ENCODE results near the gene COL4A2.
"Not testable (repeated sequence)": the region's sequence is repeated elsewhere in the genome, so short reads cannot be mapped to it uniquely, and the experiment has no call there.

The COL4A2 gene

DNA sequence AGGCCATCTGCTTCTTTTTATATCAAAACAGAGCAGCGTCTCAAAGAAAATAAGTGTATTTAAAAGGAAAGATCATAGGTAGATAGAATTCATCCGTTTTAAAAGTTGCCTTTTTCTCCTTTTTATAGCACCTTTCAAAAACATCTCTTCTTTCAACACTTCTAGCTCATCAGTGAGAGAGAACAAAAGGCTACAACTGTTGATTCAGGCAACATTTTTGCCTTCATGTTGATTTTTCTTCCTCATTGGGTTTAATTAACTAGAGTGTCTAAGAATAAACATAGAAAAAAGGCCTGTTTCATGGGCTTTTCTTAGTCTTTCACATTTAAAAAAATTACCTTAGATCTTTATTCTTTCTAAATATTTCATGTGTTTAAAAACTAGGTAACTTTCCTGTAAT is 13.6 kb downstream of the COL4A2 start:
- DNase-seq (ENCODE audit: low read depth in 1 of 2, low spot score in 1 of 2) = no peak

- not testable (repeated sequence) for DNase-seq (ENCODE audit: low read depth in 1 of 2, low spot score in 1 of 2)
These were observed 14.5 kb downstream of the COL4A2 start for GRCh38 chr13:110321573-110321972.

DNA sequence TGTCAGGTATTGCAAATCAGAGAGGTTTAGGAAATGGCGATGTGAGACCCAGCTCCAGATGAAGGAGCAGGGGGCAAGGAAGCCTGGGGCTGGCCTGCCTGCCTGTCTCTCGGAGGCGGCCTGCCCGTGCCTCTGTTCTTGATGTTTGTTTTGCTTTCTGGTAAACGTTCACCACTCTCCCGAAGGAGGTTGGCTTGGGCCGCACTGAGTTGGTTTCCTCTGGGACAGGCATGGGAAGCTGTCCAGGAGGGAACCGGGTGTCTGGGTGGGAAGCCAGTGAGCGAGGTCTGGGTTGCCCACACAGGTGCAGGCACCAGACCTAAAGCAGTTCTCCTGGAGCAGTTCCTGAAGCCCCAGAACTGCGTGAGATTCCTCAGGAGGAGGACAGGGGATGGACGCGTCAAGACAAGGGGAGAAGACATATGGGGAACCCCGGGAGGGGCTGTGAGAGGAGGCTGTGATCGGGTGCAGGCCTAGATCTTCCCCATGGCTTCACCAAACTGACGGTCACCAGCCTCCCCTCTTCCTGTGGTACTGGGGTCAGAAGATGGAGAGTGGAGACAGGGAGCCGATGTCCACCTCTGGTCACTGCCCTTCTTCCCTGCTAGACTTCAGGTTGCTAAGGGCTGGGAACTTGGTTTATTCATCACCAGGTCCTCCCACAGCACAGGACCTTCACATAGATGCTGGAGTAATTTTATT is 15.2 kb downstream of the COL4A2 start:
- no peak for DNase-seq (ENCODE audit: low read depth in 1 of 2, low spot score in 1 of 2)

- no peak for DNase-seq (ENCODE audit: low read depth in 1 of 2, low spot score in 1 of 2)
These were observed 15.7 kb downstream of the COL4A2 start for GRCh38 chr13:110322828-110323171.

GRCh38 chr13:110323172-110323891 is 16.2 kb downstream of the COL4A2 start:
- no peak for DNase-seq (ENCODE audit: low read depth in 1 of 2, low spot score in 1 of 2)

DNA sequence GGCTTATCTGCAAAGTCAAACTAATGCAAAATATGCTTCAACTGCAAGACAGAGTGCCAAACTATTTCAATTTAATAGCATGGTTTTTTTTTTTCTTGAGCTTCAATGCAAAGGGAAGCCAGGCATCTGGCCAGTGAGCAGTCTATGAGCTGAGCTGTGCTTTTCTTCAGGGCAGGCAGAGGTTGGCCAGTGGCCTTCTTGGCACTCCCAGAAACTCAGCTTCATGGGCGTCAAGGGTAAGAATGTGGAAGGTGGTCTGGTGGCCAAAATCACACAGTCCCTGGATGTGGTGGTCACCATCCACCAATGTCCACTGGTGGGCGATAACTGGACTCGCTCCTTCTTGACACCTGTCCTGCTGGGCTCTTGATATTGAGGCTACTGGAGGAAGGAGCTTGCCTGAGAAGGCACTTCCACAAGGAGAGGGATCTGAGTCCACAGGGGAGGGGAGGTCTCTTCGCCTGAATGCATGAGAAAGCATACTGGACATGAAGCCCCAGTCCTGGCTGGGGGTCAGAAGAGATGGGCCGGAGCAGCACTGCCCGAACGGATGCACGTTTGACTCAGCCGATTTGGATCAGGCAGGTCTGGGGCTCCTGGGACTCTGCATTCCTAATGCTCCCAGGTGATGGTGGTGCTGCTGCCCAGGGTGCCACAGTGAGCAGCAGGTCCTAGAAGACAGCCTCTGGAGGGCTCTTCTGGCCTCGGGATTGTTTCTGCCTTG is 17.1 kb downstream of the COL4A2 start:
- no peak for DNase-seq (ENCODE audit: low read depth in 1 of 2, low spot score in 1 of 2)

DNA sequence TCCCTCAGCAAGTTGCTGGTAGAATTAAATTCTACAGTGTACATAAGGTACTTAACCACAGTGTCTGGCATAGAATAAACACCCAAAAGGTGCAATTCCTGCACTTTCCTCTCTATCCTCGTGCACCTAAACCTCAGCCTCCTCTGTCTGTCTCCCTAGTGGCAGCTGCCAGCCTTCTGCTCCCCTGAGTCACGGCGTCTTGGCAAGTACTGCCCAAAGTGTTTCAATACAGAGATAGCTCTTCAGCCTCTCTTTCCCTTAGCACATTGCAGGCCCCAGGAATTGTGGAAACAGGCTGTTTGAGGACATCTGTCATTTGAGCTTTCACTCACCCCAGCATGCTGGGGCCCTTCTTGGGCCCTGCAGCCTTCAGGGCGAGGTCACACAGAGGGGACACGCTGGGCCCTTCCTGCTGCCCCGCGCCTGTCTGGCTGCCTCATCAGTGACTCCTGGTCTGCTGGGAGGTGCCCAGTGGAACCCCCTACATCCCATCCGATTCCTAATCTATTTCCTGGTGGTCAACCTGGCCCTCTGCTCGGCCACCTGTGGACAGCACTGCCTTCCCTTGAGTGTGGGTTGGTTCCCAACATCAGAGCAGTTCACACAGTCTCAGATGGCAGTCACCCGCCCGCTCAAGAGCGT is 19.3 kb downstream of the COL4A2 start:
- DNase-seq (ENCODE audit: low read depth in 1 of 2, low spot score in 1 of 2) = no peak

- DNase-seq (ENCODE audit: low read depth in 1 of 2, low spot score in 1 of 2) = no peak
These were observed 20.1 kb downstream of the COL4A2 start for GRCh38 chr13:110327051-110327721.

DNA sequence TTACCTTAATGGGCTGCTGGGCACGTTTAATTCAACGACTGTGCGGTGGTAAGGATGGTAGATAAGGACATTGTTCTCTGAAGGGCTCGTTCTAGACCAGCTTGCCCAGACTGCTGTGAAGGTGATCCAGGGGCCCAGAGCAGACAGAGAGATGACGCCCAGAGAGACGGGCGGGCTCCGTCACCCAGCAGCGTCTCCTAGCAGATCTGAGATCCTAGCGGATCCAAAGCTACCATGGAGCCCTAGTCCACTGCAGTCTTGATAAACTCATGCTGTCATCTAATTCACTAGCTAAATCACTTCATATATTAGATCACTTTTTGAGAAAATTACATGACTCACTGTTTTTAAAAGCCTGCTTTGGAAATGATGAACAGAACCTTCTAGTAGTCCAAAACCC is 21.5 kb downstream of the COL4A2 start:
- no peak for DNase-seq (ENCODE audit: low read depth in 1 of 2, low spot score in 1 of 2)

- no peak for DNase-seq (ENCODE audit: low read depth in 1 of 2, low spot score in 1 of 2)
These were observed 22.2 kb downstream of the COL4A2 start for GRCh38 chr13:110329258-110329657.

DNA sequence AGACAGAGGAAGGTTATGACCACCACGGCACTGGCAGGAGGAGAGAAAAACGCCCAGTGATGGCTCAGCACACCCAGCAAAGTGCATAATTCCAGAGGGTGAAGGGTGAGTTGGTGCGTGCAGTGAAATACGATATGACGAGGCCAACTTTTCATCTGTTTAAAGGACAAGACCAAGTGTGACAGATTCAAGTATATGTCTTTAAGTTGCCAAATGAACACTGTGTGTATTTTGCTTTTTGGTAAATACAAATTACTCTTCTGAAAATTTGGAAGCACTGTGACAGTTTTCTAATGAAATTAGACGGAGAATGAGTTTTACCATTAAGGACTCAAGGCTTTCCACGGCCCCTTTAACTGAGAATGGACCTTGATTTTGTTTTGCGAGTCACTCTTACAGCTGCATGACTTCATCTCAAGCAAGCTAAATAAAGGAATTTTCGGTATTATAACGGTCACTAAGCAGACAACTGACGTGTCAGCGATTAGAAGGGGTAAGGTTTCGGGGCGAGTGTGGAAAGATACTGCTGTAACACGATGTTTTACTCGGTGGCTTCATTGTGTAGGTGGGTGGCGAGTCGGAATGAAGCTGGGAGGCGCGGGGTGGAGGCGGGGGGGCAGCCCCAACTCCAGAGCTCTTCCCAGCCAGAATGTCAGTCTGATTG is 22.8 kb downstream of the COL4A2 start:
- DNase-seq (ENCODE audit: low read depth in 1 of 2, low spot score in 1 of 2) = no peak

DNA sequence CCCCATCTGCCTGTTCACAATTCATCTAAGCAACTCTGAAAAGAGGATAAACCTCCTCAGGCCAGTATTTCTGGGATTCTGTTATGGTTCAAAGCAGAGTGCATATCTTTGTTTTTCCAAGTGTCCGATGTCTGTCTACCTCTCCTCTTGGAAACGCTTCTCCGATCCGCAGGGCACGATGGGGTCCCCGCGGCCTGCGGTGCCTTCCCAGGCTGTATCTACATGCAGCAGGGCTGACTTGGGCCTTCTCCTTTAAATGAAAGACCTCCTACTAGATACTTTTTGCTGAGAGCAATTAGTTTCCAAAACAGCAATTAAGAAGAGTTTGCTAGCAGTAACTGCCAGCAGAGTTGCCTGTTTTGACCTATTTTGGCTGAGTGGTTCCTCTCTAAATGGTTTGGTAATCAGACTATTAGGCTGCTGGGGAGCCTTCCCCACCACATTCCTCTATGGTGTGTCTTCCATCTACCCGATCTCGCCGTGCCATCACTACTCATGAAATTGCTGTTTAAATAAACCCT is 23.5 kb downstream of the COL4A2 start:
- no peak for DNase-seq (ENCODE audit: low read depth in 1 of 2, low spot score in 1 of 2)

- no peak for DNase-seq (ENCODE audit: low read depth in 1 of 2, low spot score in 1 of 2)
These were observed 24.3 kb downstream of the COL4A2 start for GRCh38 chr13:110331362-110331761.

GRCh38 chr13:110332750-110333149 is 25.7 kb downstream of the COL4A2 start:
- DNase-seq (ENCODE audit: low read depth in 1 of 2, low spot score in 1 of 2) = no peak

DNA sequence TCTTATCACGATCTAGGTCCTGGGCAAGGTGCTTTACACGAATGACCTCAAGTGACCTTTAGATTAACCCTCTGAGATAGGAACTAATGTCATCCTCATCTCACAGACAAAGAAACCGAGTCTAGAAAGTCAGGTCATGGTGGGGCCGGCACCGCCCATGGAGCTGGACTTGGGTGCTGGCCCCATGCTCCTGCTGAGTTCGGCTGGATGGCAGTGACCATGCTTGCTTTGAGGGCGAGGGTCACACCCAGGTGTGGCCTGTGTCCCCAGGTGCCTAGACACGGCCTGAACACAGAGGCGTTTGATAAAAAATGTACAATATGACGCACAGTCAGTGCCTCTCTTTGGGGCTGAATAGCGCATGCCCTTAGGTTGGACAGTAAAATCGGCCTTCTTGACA is 26.8 kb downstream of the COL4A2 start:
- DNase-seq (ENCODE audit: low read depth in 1 of 2, low spot score in 1 of 2) = no peak

DNA sequence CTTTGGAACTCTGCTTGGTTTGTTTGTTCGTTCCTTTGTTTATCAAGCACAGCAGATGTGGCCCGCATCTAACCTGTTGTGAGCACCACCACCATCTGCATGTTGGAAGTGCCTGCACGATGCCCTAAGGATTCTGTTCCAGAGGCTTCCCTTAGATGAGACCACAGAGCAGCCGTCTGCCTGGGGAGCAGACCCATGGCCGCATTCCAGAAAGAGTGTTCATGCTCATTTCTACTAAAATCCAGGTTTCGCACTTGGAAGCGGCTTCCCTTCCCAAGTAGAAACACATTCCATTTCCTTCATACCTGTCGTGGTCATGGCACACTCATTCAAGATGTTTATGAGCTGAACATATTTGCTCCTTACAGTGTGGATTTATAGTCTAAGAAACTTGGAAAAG is 27.2 kb downstream of the COL4A2 start:
- DNase-seq (ENCODE audit: low read depth in 1 of 2, low spot score in 1 of 2) = no peak

- no peak for DNase-seq (ENCODE audit: low read depth in 1 of 2, low spot score in 1 of 2)
These were observed 27.9 kb downstream of the COL4A2 start for GRCh38 chr13:110334841-110335490.

GRCh38 chr13:110336108-110336507 is 29.0 kb downstream of the COL4A2 start:
- no peak for DNase-seq (ENCODE audit: low read depth in 1 of 2, low spot score in 1 of 2)

GRCh38 chr13:110336681-110337080 is 29.6 kb downstream of the COL4A2 start:
- DNase-seq (ENCODE audit: low read depth in 1 of 2, low spot score in 1 of 2) = no peak

DNA sequence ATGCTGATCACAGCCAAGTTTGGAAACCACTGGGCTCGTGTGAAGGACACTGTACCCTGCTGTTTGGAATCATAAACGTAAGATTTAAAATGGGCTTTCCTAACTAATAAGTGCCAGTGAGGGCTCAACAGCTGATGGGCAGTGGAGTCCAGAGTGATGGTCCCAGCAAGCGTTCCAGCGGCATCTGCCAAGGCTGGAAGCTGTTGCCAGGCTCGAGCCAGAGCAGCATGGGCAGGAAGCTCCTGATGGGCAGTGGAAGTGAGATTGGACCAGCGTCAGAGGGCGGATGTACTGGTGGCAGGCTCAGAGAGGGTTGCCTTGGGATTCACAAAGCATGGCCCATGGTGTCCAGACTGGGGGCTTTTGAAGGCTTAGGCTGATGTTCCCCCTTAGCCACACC is 30.2 kb downstream of the COL4A2 start:
- DNase-seq (ENCODE audit: low read depth in 1 of 2, low spot score in 1 of 2) = no peak
